ENCODE results near the gene MDK.

DNA sequence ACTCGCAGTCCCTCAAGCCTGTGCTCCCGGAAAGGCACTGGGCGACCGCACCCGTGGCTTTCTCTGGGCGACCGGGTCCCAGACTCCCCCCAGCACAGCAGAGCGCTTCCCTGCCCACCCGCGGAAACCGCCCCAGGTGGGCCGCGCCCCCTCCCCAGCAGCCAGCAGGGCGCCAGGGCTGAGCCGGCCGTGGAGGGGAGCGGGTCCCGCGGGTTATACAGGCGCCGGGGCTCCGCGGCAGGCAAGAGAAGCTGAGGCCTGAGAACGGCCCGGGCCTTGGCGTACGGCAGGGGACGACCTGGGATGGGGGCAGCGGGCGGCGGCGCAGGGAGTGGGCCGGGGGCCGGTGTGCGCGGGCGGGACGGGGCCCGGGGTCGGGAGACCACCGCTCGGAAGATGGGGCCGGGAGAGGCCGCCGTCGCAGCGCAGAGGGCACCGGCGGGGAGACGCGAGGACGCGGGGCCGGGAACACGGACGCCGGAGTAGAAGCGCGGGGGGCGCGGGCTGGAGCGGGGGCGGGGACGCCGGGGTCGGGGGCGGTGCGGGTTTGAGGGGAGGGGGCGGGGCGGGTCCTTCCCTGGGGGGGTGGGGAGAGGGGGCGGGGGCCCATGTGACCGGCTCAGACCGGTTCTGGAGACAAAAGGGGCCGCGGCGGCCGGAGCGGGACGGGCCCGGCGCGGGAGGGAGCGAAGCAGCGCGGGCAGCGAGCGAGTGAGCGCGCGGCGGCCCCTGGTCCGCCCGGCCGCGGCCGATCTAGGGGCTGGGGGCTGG, at the start of gene MDK:
- TF ChIP-seq POLR2AphosphoS5 (IDR thresholded peaks at IDR 0.05; ENCODE audit: borderline replicate concordance, low read depth, low read length) (no peak), EZH2 (IDR thresholded peaks at IDR 0.05) (no peak)
